K562 (cell line): ENCODE results near the gene PCCA. TPM values are rescaled to one million over a fixed set of nuclear protein-coding genes. Genes with fewer than 3 reads are reported as not detected.

Experiments
- ATAC-seq: fragments of 200-7000 bp; cut with Tn5 transposase; 3 replicates; pipeline ENCODE4 v1.9.1; 2020; ENCODE audit warnings: moderate library complexity
- BruUV-seq: library from RNA; stranded (reverse); fragments of 400-500 nt; replicated peaks from 2 replicates; lab custom pipeline; 2021; lab: Mats Ljungman, UMichigan
- CTCF ChIA-PET: fragments of 300-600 bp; formaldehyde crosslinking; extraction: SDS; loops from one replicate; lab custom pipeline; 2021; ENCODE audit warnings: low intra/inter-chr PET ratio; lab: Yijun Ruan, JAX
- POLR2A ChIA-PET: fragments of 300-600, 350-650 bp; sonication (Branson Sonifier 250); formaldehyde crosslinking; extraction: SDS; loops from one replicate; lab custom pipeline; 2021; ENCODE audit warnings: antibody characterized with exemption, inconsistent platforms; lab: Yijun Ruan, JAX
- DNase-seq, 4 experiments: peaks; one replicate each; pipeline versions ENCODE4 v3.0.0 to v3.0.0-alpha.2; 2011 to 2018; ENCODE audit warnings: low spot score in 3 of 4, mixed read lengths in 3 of 4; ENCODE audit errors: extremely low read depth in 1 of 4
- FAIRE-seq: peaks from 2 replicates; lab custom pipeline; 2011; peaks lifted over from hg19 to GRCh38; lab: Jason Lieb, UNC
- H2AFZ ChIP-seq: 2 replicates; pipeline ENCODE4 v1.6.0; 2011; ENCODE audit warnings: low read depth, low read length, control low read depth, inconsistent platforms
- H3K27ac ChIP-seq: fragments of 200-600 bp; 3 replicates; pipeline ENCODE4 v1.8.0; 2011; ENCODE audit warnings: low read depth, mild to moderate bottlenecking, control low read depth, inconsistent platforms, low read length, moderate library complexity, mixed read lengths; ENCODE audit errors: extremely low read depth
- H3K27me3 ChIP-seq, 2 experiments: fragments of 300-600 bp in 1 of 2; 2 replicates in 1 of 2; 3 replicates in 1 of 2; pipeline versions ENCODE4 v1.6.0 to v1.8.0; 2011; ENCODE audit warnings: inconsistent platforms in 2 of 2, low read length in 2 of 2, mild to moderate bottlenecking in 1 of 2, mixed read lengths in 1 of 2, moderate library complexity in 1 of 2; ENCODE audit not compliant: control insufficient read depth in 2 of 2, insufficient read depth in 2 of 2
- H3K36me3 ChIP-seq: fragments of 300-600 bp; 3 replicates; pipeline ENCODE4 v1.8.0; 2011; ENCODE audit warnings: mild to moderate bottlenecking, low read length, inconsistent platforms; ENCODE audit not compliant: control insufficient read depth, insufficient read depth
- H3K4me1 ChIP-seq, 2 experiments: fragments of 200-600 bp in 1 of 2; replicated peaks in 1 of 2; 2 replicates in 1 of 2; 3 replicates in 1 of 2; pipeline versions ENCODE4 v1.5.1 to v1.8.0; 2011; ENCODE audit warnings: inconsistent platforms in 2 of 2, low read length in 2 of 2, mild to moderate bottlenecking in 1 of 2, mixed read lengths in 1 of 2, moderate library complexity in 1 of 2; ENCODE audit not compliant: control insufficient read depth in 2 of 2, insufficient read depth in 2 of 2
- H3K4me2 ChIP-seq: 2 replicates; pipeline ENCODE4 v1.6.1; 2011; ENCODE audit warnings: low read length, control low read depth, inconsistent platforms, mixed read lengths; ENCODE audit not compliant: insufficient read depth
- H3K4me3 ChIP-seq: fragments of 200-600 bp; sonication (generic), shearing (Covaris generic); 2 replicates; pipeline ENCODE4 v1.5.1; 2016; ENCODE audit warnings: control low read depth, inconsistent platforms
- H3K79me2 ChIP-seq: fragments of 200-600 bp; 3 replicates; pipeline ENCODE4 v1.8.0; 2011; ENCODE audit warnings: low read length, inconsistent platforms; ENCODE audit not compliant: control insufficient read depth, insufficient read depth
- H3K9ac ChIP-seq, 2 experiments: 2 replicates each; pipeline versions ENCODE4 v1.6.0 to v1.6.1; 2011; ENCODE audit warnings: low read depth in 2 of 2, low read length in 2 of 2, control low read depth in 1 of 2, inconsistent platforms in 1 of 2, mild to moderate bottlenecking in 1 of 2, mixed read lengths in 1 of 2; ENCODE audit not compliant: insufficient read depth in 1 of 2
- H3K9me1 ChIP-seq: one replicate; pipeline ENCODE4 v1.6.0; 2011; ENCODE audit warnings: inconsistent platforms, mild to moderate bottlenecking, low read length, moderate library complexity; ENCODE audit not compliant: control insufficient read depth, insufficient read depth
- H3K9me3 ChIP-seq: replicated peaks from 2 replicates; pipeline ENCODE4 v1.5.1; 2011; ENCODE audit warnings: low read depth, low read length, inconsistent platforms; ENCODE audit not compliant: control insufficient read depth, insufficient read depth
- H4K20me1 ChIP-seq: replicated peaks from 2 replicates; pipeline ENCODE4 v1.6.1; 2011; ENCODE audit warnings: low read length, inconsistent platforms, mixed read lengths; ENCODE audit not compliant: control insufficient read depth, insufficient read depth
- ADNP ChIP-seq: fragments of 200-800 bp; sonication (Bioruptor generic); IDR thresholded peaks from 2 replicates; pipeline ENCODE4 v1.6.1; 2016; ENCODE audit warnings: missing genetic modification characterization, missing compliant biosample characterization
- BHLHE40 ChIP-seq: IDR thresholded peaks from 2 replicates; pipeline ENCODE4 v1.6.1; 2011; ENCODE audit warnings: low read length, improper control_type of control experiment
- EGR1 ChIP-seq: fragments of 450-650 bp; conservative IDR thresholded peaks from 2 replicates; pipeline ENCODE4 v1.6.1; 2017; ENCODE audit warnings: mild to moderate bottlenecking
- ETV6 ChIP-seq, 3 experiments: fragments of 150-350 bp in 1 of 3; sonication (generic) in 1 of 3; formaldehyde crosslinking in 1 of 3; IDR thresholded peaks; 2 replicates each; pipeline versions ENCODE4 v1.6.1 to v1.8.0; 2014 to 2022; ENCODE audit warnings: borderline replicate concordance in 2 of 3, low read depth in 2 of 3, antibody characterized with exemption in 1 of 3, low read length in 1 of 3, mild to moderate bottlenecking in 1 of 3, missing genetic modification reagents in 1 of 3
- KDM2B ChIP-seq: fragments of 250-450 bp; sonication (Bioruptor Pico); IDR thresholded peaks from 2 replicates; pipeline ENCODE4 v1.8.0; 2021; ENCODE audit warnings: mild to moderate bottlenecking, moderate library complexity
- PREB ChIP-seq: sonication (generic); formaldehyde crosslinking; IDR thresholded peaks from 2 replicates; pipeline ENCODE4 v1.8.1; 2023; ENCODE audit warnings: mild to moderate bottlenecking, missing genetic modification reagents
- PTRF ChIP-seq: fragments of 450-650 bp; IDR thresholded peaks from 2 replicates; pipeline ENCODE4 v1.6.1; 2016; ENCODE audit warnings: mild to moderate bottlenecking, missing genetic modification characterization, missing compliant biosample characterization
- SMAD1 ChIP-seq: fragments of 150-350 bp; IDR thresholded peaks from 2 replicates; pipeline ENCODE4 v1.6.1; 2014; ENCODE audit warnings: low read length, low read depth; ENCODE audit not compliant: partially characterized antibody
- SMARCE1 ChIP-seq: fragments of 450-650 bp; IDR thresholded peaks from 2 replicates; pipeline ENCODE4 v1.7.1; 2016; ENCODE audit warnings: mild to moderate bottlenecking
- TBL1XR1 ChIP-seq, 2 experiments: IDR thresholded peaks; 2 replicates each; pipeline ENCODE4 v1.6.1; 2012; ENCODE audit warnings: improper control_type of control experiment in 2 of 2, low read length in 2 of 2, mild to moderate bottlenecking in 1 of 2
- THRA ChIP-seq: fragments of 450-650 bp; IDR thresholded peaks from 2 replicates; pipeline ENCODE4 v1.6.1; 2017; ENCODE audit warnings: mild to moderate bottlenecking, moderate library complexity
- TRIM24 ChIP-seq, 2 experiments: fragments of 450-650 bp; IDR thresholded peaks; 2 replicates each; pipeline ENCODE4 v1.6.1; 2016
- ZNF316 ChIP-seq: fragments of 450-650 bp; IDR thresholded peaks from 2 replicates; pipeline ENCODE4 v1.6.1; 2016
- WGBS: fragments of 100-300 bp; shearing (Covaris generic); methylation state at CpG from one replicate; pipeline ENCODE4 v1.1.6; 2016; ENCODE audit warnings: low coverage, mixed read lengths; ENCODE audit not compliant: insufficient coverage; ENCODE audit errors: missing lambda C conversion rate; 5-methylcytosine and 5-hydroxymethylcytosine counted together
- in situ Hi-C: fragments of 300-500 bp; cut with MboI; formaldehyde crosslinking; loops from 4 replicates; pipeline ENCODE4 v1.15.0; 2018; ENCODE audit warnings: inconsistent platforms, mixed read lengths
- intact Hi-C: fragments of 100-400 bp; cut with micrococcal nuclease; formaldehyde crosslinking; loops from 2 replicates; pipeline ENCODE4 v1.14.2; 2022
- polyA plus RNA-seq, 8 experiments: library from polyadenylated mRNA; depleted of rRNA in 4 of 8; stranded (reverse) in 5 of 8; unstranded in 3 of 8; fragments of >200 nt; fragmentation: Nextera tagmentation in 2 of 8; fragmentation: Illumina TruSeq in 1 of 8; extraction: Ambion mirVana in 2 of 8; extraction: Trizol in 1 of 8; gene quantifications; 2 replicates each; pipeline versions ENCODE4 v1.2.1 to v1.2.3, GENCODE V29; 2011 to 2014; ENCODE audit warnings: inconsistent platforms in 1 of 8, missing spikeins in 1 of 8
- total RNA-seq, 7 experiments: library from RNA; depleted of rRNA in 6 of 7; stranded (reverse); fragments of >200 nt in 6 of 7; fragmentation: Illumina TruSeq in 2 of 7; extraction: Trizol in 2 of 7; gene quantifications; 2 replicates each; pipeline versions ENCODE4 v1.2.1 to v1.2.3, GENCODE V29; 2011 to 2021; ENCODE audit warnings: low replicate concordance in 1 of 7

Gene PCCA
- total and polyA plus RNA-seq, 9 of the 15 experiments (the other 6 are each of a cell fraction or from before 2014, with no cell fraction given), result 5.2 to 14.1 (median 9.7) TPM

GRCh38 chr13:100323937-100324336 lies 235.0 kb downstream of the PCCA start:
- intact Hi-C loops, result no loop called here
- Histone ChIP-seq H2AFZ (no peak overlapping the region), H3K4me1 (no peaks in the 10 kb centered on the region), H4K20me1 (no peaks in the 10 kb centered on the region), H3K4me3 (no peak overlapping the region), H3K36me3 (no peaks in the 10 kb centered on the region), H3K9me3 (no peaks in the 10 kb centered on the region), H3K27ac (no peak overlapping the region), H3K79me2 (no peaks in the 10 kb centered on the region), H3K9ac (no peak overlapping the region), H3K9me1 (no peaks in the 10 kb centered on the region), H3K27me3 (no peaks in the 10 kb centered on the region), H3K4me2 (no peak overlapping the region)
- no TSS peak for BruUV-seq
- ChIA-PET POLR2A (no interaction called here), CTCF (no interaction called here)
- 18% methylated on average over 1 of the region's 1 CpG for WGBS
- in situ Hi-C loops, result no loop called here
- no peak for ATAC-seq
- no peak for FAIRE-seq
- no peak for TF ChIP-seq SMARCE1
- TF ChIP-seq ADNP, result no peak
- TF ChIP-seq SMAD1, result no peak
- DNase-seq, result no peak

- Histone ChIP-seq H2AFZ (no peak overlapping the region), H3K4me3 (no peak overlapping the region), H3K9ac (no peak overlapping the region), H3K27ac (no peak overlapping the region), H3K4me1 (no peaks in the 10 kb centered on the region), H3K27me3 (no peaks in the 10 kb centered on the region), H3K36me3 (no peaks in the 10 kb centered on the region), H3K9me1 (no peaks in the 10 kb centered on the region), H3K9me3 (0 out of 2 replicates have a peak, but pooled peaks cover 1% of the 10 kb centered on the region), H4K20me1 (no peaks in the 10 kb centered on the region), H3K79me2 (no peaks in the 10 kb centered on the region), H3K4me2 (no peak overlapping the region)
- FAIRE-seq, result no peak
- DNase-seq, result no peak
- TF ChIP-seq PTRF (tag) (no peak), KDM2B (CRISPR knock-in tag) (no peak), ETV6 (IDR thresholded peaks at IDR 0.05; ENCODE audit: borderline replicate concordance in 1 of 2, low read depth in 2 of 2, low read length in 1 of 2) (no peak), ETV6 (CRISPR knock-in tag; IDR thresholded peaks at IDR 0.05; ENCODE audit: borderline replicate concordance) (no peak), BHLHE40 (no peak), EGR1 (no peak), TRIM24 (IDR thresholded peaks at IDR 0.05) (no peak), ZNF316 (no peak), THRA (no peak), TBL1XR1 (IDR thresholded peaks at IDR 0.05; ENCODE audit: low read length in 2 of 2) (no peak), PREB (CRISPR knock-in tag) (no peak)
- no TSS peak for BruUV-seq
- CTCF ChIA-PET, result no interaction called here
- in situ Hi-C loops (no loop called here), intact Hi-C loops (no loop called here)
- ATAC-seq, result no peak
- POLR2A ChIA-PET, result no interaction called here
Observed at GRCh38 chr13:100330662-100331061, 241.8 kb downstream of the PCCA start.
